Nephron (organoid): ENCODE data around the gene FIBCD1.

Experiments used
- H3K27ac Mint-ChIP-seq, 3 experiments: 2 replicates each; pipeline ENCODE4 v1.8.0; 2020; ENCODE audit warnings: mixed read lengths in 3 of 3, mild to moderate bottlenecking in 2 of 3, moderate library complexity in 1 of 3
- H3K27me3 Mint-ChIP-seq: 2 replicates; pipeline ENCODE4 v1.8.0; 2021; ENCODE audit warnings: low read depth, mild to moderate bottlenecking, moderate library complexity, mixed read lengths
- H3K36me3 Mint-ChIP-seq: 2 replicates; pipeline ENCODE4 v1.8.0; 2020; ENCODE audit warnings: low read depth, mixed read lengths
- H3K4me1 Mint-ChIP-seq: 2 replicates; pipeline ENCODE4 v1.8.0; 2020; ENCODE audit warnings: mixed read lengths
- H3K4me3 Mint-ChIP-seq, 3 experiments: 2 replicates each; pipeline ENCODE4 v1.8.0; 2020; ENCODE audit warnings: mild to moderate bottlenecking in 3 of 3, mixed read lengths in 3 of 3, moderate library complexity in 2 of 3
- H3K9me3 Mint-ChIP-seq: 2 replicates; pipeline ENCODE4 v1.8.0; 2020; ENCODE audit warnings: mixed read lengths
- TF ChIP-seq, protein P1 (sequence below), 3 experiments: fragments of 200-600 bp; sonication (generic); IDR thresholded peaks; one replicate each; pipeline ENCODE4 v1.5.0; 2021; ENCODE audit warnings: antibody characterized with exemption in 3 of 3; ENCODE audit not compliant: unreplicated experiment in 3 of 3

The FIBCD1 gene

DNA sequence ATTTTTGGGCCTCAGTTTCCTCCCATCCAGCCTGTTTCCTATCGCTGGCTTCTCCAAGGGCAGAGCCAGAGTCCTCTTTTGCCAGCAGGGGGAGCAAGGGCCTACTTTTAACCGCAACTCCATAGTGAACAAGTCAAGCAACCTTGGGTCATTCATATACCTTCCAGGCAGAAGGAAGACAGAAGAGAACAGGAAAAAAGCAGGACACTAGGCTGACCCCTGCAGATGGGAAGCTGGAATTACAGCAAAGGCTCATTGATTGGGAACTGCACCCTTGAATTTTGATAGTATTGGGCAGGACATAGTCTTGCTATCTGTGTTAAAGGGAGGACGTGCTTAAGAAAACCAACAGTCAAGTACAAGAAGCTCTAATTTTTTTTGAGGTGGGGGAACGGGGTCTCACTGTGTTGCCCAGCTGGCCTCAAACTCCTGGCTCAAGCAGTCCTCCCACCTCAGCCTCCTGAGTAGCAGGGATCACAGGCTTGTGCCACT lies 72.5 kb downstream of the FIBCD1 start:
- Mint-ChIP-seq H3K9me3 (no peaks in the 10 kb centered on the region), H3K4me1 (peaks cover 35% of the 10 kb centered on the region), H3K27ac (peak overlapping the region in 2 of 3 experiments; percentile 0 to 34), H3K27me3 (no peaks in the 10 kb centered on the region), H3K4me3 (no peak overlapping the region), H3K36me3 (peaks cover 64% of the 10 kb centered on the region)
- TF ChIP-seq, protein P1, sequence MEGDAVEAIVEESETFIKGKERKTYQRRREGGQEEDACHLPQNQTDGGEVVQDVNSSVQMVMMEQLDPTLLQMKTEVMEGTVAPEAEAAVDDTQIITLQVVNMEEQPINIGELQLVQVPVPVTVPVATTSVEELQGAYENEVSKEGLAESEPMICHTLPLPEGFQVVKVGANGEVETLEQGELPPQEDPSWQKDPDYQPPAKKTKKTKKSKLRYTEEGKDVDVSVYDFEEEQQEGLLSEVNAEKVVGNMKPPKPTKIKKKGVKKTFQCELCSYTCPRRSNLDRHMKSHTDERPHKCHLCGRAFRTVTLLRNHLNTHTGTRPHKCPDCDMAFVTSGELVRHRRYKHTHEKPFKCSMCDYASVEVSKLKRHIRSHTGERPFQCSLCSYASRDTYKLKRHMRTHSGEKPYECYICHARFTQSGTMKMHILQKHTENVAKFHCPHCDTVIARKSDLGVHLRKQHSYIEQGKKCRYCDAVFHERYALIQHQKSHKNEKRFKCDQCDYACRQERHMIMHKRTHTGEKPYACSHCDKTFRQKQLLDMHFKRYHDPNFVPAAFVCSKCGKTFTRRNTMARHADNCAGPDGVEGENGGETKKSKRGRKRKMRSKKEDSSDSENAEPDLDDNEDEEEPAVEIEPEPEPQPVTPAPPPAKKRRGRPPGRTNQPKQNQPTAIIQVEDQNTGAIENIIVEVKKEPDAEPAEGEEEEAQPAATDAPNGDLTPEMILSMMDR (IDR thresholded peaks at IDR 0.05; ENCODE audit: unreplicated experiment in 3 of 3) = peak; percentile 76 to 85 (median 77)

DNA sequence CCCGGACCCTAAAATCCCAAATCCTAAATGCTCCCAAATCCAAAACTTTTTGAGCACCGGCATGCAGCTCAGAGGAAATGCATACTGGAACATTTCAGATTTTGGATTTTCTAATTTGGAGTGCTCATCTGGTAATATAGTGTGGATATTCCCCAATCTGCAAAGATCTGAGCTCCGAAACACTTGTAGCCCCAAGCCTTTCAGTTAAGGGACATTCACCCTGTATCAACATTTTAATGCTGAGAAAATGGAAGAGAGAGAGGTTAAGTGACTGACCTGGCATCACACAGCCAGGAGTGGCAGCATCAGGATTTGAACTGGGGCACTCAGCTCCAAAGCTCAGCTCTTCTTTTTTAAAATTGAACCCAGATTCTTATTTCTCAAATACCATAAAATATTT lies 73.1 kb downstream of the FIBCD1 start:
- peaks cover 40% of the 10 kb centered on the region for H3K4me1 Mint-ChIP-seq
- H3K4me3 Mint-ChIP-seq = no peak overlapping the region
- H3K27me3 Mint-ChIP-seq = no peaks in the 10 kb centered on the region
- peaks cover 62% of the 10 kb centered on the region for H3K36me3 Mint-ChIP-seq
- peak overlapping the region in 1 of 3 experiments; percentile 0 for H3K27ac Mint-ChIP-seq
- TF ChIP-seq, protein P1 (IDR thresholded peaks at IDR 0.05; ENCODE audit: unreplicated experiment in 3 of 3) = no peak
- H3K9me3 Mint-ChIP-seq = no peaks in the 10 kb centered on the region

DNA sequence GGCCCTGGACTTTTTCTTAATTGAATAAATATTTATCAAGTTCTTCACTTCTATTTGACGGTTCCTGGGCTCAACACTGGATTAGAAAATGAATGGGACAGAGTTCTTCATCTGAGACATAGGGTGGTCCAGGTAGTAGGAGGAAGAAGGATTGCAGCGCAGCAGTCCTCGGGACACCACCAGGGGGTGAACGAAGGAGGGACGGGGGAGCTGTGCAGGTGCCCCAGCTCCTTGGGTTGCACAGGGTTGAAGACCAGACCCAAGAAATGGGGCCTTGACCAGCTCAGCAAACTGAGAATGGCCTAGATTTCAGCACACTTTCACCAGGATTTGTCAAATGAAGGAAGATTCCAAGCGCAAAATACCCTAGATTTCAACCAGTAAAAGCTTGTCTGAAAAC lies 74.5 kb downstream of the FIBCD1 start:
- TF ChIP-seq, protein P1 (IDR thresholded peaks at IDR 0.05; ENCODE audit: unreplicated experiment in 3 of 3) = no peak
- no peak overlapping the region for H3K27ac Mint-ChIP-seq
- peaks cover 45% of the 10 kb centered on the region for H3K4me1 Mint-ChIP-seq
- H3K9me3 Mint-ChIP-seq = no peaks in the 10 kb centered on the region
- H3K36me3 Mint-ChIP-seq = peaks cover 62% of the 10 kb centered on the region
- no peaks in the 10 kb centered on the region for H3K27me3 Mint-ChIP-seq
- no peak overlapping the region for H3K4me3 Mint-ChIP-seq

DNA sequence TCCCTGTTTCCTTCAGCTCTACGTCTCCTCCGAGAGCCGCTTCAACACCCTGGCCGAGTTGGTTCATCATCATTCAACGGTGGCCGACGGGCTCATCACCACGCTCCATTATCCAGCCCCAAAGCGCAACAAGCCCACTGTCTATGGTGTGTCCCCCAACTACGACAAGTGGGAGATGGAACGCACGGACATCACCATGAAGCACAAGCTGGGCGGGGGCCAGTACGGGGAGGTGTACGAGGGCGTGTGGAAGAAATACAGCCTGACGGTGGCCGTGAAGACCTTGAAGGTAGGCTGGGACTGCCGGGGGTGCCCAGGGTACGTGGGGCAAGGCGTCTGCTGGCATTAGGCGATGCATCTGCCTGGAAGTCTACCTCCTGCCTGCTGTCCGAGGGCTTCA lies 76.3 kb downstream of the FIBCD1 start:
- H3K27me3 Mint-ChIP-seq = no peaks in the 10 kb centered on the region
- no peak overlapping the region for H3K4me3 Mint-ChIP-seq
- no peaks in the 10 kb centered on the region for H3K9me3 Mint-ChIP-seq
- H3K36me3 Mint-ChIP-seq = peaks cover 71% of the 10 kb centered on the region
- peak overlapping the region in 2 of 3 experiments; percentile 6 to 68 for H3K27ac Mint-ChIP-seq
- peaks cover 61% of the 10 kb centered on the region for H3K4me1 Mint-ChIP-seq
- TF ChIP-seq, protein P1 (IDR thresholded peaks at IDR 0.05; ENCODE audit: unreplicated experiment in 3 of 3) = no peak

DNA sequence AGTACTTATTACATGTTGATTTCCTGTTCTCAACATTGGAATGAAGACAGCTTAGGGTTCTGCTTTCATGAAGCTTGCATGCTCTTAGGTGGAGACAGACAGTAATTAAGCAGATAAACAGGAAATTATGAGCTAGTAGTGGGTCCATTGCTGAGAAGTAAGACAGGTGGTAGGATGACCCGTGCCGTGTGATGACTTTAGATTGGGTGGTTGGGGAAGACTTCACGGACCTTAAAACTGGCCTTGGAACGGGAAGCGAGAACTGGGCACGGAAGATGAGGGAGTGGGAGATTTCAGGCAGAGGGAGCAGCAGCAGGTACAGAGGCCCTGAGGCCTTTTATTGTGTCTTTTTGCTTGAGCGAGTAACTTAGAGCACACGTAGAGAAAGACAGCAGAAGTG lies 76.8 kb downstream of the FIBCD1 start:
- TF ChIP-seq, protein P1 (IDR thresholded peaks at IDR 0.05; ENCODE audit: unreplicated experiment in 3 of 3) = no peak
- H3K27ac Mint-ChIP-seq = peak overlapping the region in 2 of 3 experiments; percentile 6 to 68
- H3K36me3 Mint-ChIP-seq = peaks cover 73% of the 10 kb centered on the region
- peaks cover 66% of the 10 kb centered on the region for H3K4me1 Mint-ChIP-seq
- no peaks in the 10 kb centered on the region for H3K27me3 Mint-ChIP-seq
- H3K4me3 Mint-ChIP-seq = no peak overlapping the region
- H3K9me3 Mint-ChIP-seq = no peaks in the 10 kb centered on the region
